PC-3 (cell line): ENCODE measurements around the gene METTL26. TPM values are rescaled to one million over a fixed set of nuclear protein-coding genes. Genes with fewer than 3 reads are reported as not detected.

ENCODE experiments used
- ATAC-seq: fragments of 200-7000 bp; cut with Tn5 transposase; 2 replicates; pipeline ENCODE4 v1.9.1; 2020; ENCODE audit warnings: mild to moderate bottlenecking, moderate library complexity
- BruUV-seq: library from RNA; stranded (reverse); fragments of 400-500 nt; replicated peaks from 2 replicates; lab custom pipeline; 2021; lab: Mats Ljungman, UMichigan
- CTCF ChIA-PET: fragments of 300-600 bp; sonication (Branson Sonifier 250); formaldehyde crosslinking; loops from one replicate; lab custom pipeline; 2022; ENCODE audit warnings: antibody characterized with exemption; lab: Charles Lee
- POLR2A ChIA-PET: fragments of 300-600 bp; sonication (Branson Sonifier 250); formaldehyde crosslinking; loops from one replicate; lab custom pipeline; 2022; ENCODE audit warnings: antibody characterized with exemption; ENCODE audit not compliant: unreplicated experiment; lab: Charles Lee
- DNase-seq: peaks from one replicate; pipeline ENCODE4 v3.0.0-alpha.2; 2015
- H2AFZ ChIP-seq: fragments of 300-600 bp; sonication (generic); 2 replicates; pipeline ENCODE4 v1.6.0; 2016; ENCODE audit warnings: antibody characterized with exemption, low read length
- H3F3A ChIP-seq: fragments of 300-600 bp; sonication (generic); one replicate; pipeline ENCODE4 v1.6.0; 2017; ENCODE audit warnings: antibody characterized with exemption, low read length, control low read depth, mild to moderate bottlenecking; ENCODE audit not compliant: unreplicated experiment
- H3K27ac ChIP-seq: fragments of 300-600 bp; sonication (generic); 2 replicates; pipeline ENCODE4 v1.5.1; 2016; ENCODE audit warnings: mild to moderate bottlenecking, low read length
- H3K27me3 ChIP-seq: fragments of 300-600 bp; sonication (generic); 2 replicates; pipeline ENCODE4 v1.6.1; 2016; ENCODE audit warnings: low read length, mixed read lengths
- H3K36me3 ChIP-seq: fragments of 300-600 bp; sonication (generic); 2 replicates; pipeline ENCODE4 v1.6.1; 2016; ENCODE audit warnings: low read depth, mixed run types, low read length, mixed read lengths
- H3K4me1 ChIP-seq: fragments of 300-600 bp; sonication (generic); 2 replicates; pipeline ENCODE4 v1.5.1; 2016; ENCODE audit warnings: low read length; ENCODE audit not compliant: insufficient read depth
- H3K4me2 ChIP-seq: fragments of 300-600 bp; sonication (generic); 2 replicates; pipeline ENCODE4 v1.6.0; 2016; ENCODE audit warnings: low read length
- H3K4me3 ChIP-seq: fragments of 300-600 bp; sonication (generic); 2 replicates; pipeline ENCODE4 v1.5.1; 2016; ENCODE audit warnings: mild to moderate bottlenecking, low read length, mixed read lengths
- H3K79me2 ChIP-seq: fragments of 300-600 bp; sonication (generic); 2 replicates; pipeline ENCODE4 v1.6.1; 2017; ENCODE audit warnings: low read length, mixed read lengths
- H3K9ac ChIP-seq: fragments of 300-600 bp; sonication (generic); 2 replicates; pipeline ENCODE4 v1.6.0; 2016; ENCODE audit warnings: mild to moderate bottlenecking, low read length
- H3K9me2 ChIP-seq: fragments of 300-600 bp; sonication (generic); replicated peaks from 2 replicates; pipeline ENCODE4 v1.6.1; 2016; ENCODE audit warnings: mixed run types, low read length, mixed read lengths
- H3K9me3 ChIP-seq: fragments of 300-600 bp; sonication (generic); 2 replicates; pipeline ENCODE4 v1.6.1; 2016; ENCODE audit warnings: low read length, mixed read lengths
- H4K20me1 ChIP-seq: fragments of 300-600 bp; sonication (generic); 2 replicates; pipeline ENCODE4 v1.6.1; 2016; ENCODE audit warnings: low read length, mixed read lengths
- EZH2 ChIP-seq: fragments of 300-600 bp; sonication (generic); IDR thresholded peaks from one replicate; pipeline ENCODE4 v1.6.1; 2017; ENCODE audit warnings: antibody characterized with exemption, mild to moderate bottlenecking, low read length; ENCODE audit not compliant: unreplicated experiment
- EZH2phosphoT487 ChIP-seq: fragments of 300-600 bp; sonication (generic); IDR thresholded peaks from 2 replicates; pipeline ENCODE4 v1.6.1; 2018; ENCODE audit warnings: mild to moderate bottlenecking, antibody characterized with exemption, low read length, borderline replicate concordance
- intact Hi-C: fragments of 100-400 bp; cut with micrococcal nuclease; formaldehyde crosslinking; loops from 2 replicates; pipeline ENCODE4 v1.9.0; 2023
- total RNA-seq: library from RNA; depleted of rRNA; stranded (reverse); fragments of >200 nt; gene quantifications from 2 replicates; pipeline ENCODE4 v1.2.3, GENCODE V29; 2014
- TF ChIP-seq, protein P1 (sequence below): fragments of 300-600 bp; sonication (generic); conservative IDR thresholded peaks from 2 replicates; pipeline ENCODE4 v1.5.1; 2017; ENCODE audit warnings: antibody characterized with exemption, low read depth, mild to moderate bottlenecking, low read length

The METTL26 gene
- total RNA-seq, 1 experiment from 2014 or later = 179 TPM

GRCh38 chr16:625977-626765 is 9.9 kb downstream of the METTL26 start:
- H3K36me3 ChIP-seq = no peaks in the 10 kb centered on the region
- ChIA-PET POLR2A (no interaction called here), CTCF (no interaction called here)
- H3K27me3 ChIP-seq = no peaks in the 10 kb centered on the region
- TF ChIP-seq, protein P1, sequence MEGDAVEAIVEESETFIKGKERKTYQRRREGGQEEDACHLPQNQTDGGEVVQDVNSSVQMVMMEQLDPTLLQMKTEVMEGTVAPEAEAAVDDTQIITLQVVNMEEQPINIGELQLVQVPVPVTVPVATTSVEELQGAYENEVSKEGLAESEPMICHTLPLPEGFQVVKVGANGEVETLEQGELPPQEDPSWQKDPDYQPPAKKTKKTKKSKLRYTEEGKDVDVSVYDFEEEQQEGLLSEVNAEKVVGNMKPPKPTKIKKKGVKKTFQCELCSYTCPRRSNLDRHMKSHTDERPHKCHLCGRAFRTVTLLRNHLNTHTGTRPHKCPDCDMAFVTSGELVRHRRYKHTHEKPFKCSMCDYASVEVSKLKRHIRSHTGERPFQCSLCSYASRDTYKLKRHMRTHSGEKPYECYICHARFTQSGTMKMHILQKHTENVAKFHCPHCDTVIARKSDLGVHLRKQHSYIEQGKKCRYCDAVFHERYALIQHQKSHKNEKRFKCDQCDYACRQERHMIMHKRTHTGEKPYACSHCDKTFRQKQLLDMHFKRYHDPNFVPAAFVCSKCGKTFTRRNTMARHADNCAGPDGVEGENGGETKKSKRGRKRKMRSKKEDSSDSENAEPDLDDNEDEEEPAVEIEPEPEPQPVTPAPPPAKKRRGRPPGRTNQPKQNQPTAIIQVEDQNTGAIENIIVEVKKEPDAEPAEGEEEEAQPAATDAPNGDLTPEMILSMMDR = no peak
- TF ChIP-seq EZH2 (no peak), EZH2phosphoT487 (no peak)
- no peak overlapping the region for H3K9ac ChIP-seq
- no peaks in the 10 kb centered on the region for H3K9me2 ChIP-seq
- H3F3A ChIP-seq = no peaks in the 10 kb centered on the region
- H3K4me1 ChIP-seq = peaks cover 31% of the 10 kb centered on the region
- no peaks in the 10 kb centered on the region for H4K20me1 ChIP-seq
- no peak overlapping the region for H2AFZ ChIP-seq
- H3K4me3 ChIP-seq = peak overlapping the region; percentile 27; the same call in 1 of the 2 replicates
- intact Hi-C loops = no loop called here
- DNase-seq (no peak), ATAC-seq (no peak; the same call in 1 of the 2 replicates)
- peak overlapping the region; percentile 44 for H3K27ac ChIP-seq
- H3K79me2 ChIP-seq = 0 out of 2 replicates have a peak, but pooled peaks cover 3% of the 10 kb centered on the region
- peak overlapping the region; percentile 67 for H3K4me2 ChIP-seq
- no peaks in the 10 kb centered on the region for H3K9me3 ChIP-seq
- no TSS peak for BruUV-seq

DNA sequence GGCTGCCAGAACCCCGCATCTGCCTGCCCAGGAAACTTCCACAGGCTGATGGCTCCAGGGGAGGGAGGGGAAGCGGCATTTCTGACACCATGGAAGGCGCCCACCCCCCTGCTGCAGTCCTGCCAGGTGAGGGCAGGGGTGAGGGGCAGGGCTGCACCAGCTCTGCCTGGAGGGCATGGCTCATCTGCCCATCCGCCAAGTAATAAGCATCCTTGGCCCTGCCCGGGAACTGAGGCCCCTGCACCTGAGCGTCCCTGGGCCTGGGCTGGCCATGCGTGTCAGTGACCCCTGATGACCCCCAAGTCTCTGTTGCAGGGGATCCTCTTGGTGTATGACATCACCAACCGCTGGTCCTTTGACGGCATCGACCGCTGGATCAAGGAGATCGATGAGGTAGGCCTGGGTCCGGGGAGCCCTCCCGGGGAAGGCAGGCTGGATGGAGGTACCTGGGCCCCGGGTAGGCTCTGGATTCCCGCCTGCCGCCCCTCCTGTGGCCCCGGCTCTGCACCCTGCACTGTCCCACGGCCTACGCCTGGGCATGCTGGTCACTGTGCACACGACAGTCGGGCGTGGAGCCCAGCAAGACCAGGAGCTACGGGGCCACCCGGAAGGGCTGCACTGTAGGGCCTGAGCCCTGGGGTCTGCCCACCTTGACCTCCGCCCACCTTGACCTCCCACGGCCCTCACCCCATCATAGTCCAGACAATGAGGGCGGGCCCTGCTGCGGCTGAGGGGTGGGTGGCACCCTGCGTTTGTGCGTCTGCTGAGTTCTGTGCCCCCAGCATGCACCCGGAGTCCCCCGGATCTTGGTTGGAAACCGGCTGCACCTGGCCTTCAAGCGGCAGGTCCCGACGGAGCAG is 10.8 kb downstream of the METTL26 start:
- Histone ChIP-seq H3K9me2 (no peaks in the 10 kb centered on the region), H3K27ac (no peak overlapping the region), H3K36me3 (no peaks in the 10 kb centered on the region), H3K9me3 (no peaks in the 10 kb centered on the region), H3K4me2 (no peak overlapping the region), H3K27me3 (no peaks in the 10 kb centered on the region), H2AFZ (no peak overlapping the region), H3K79me2 (0 out of 2 replicates have a peak, but pooled peaks cover 3% of the 10 kb centered on the region), H4K20me1 (no peaks in the 10 kb centered on the region), H3K4me1 (peaks cover 31% of the 10 kb centered on the region), H3F3A (no peaks in the 10 kb centered on the region), H3K4me3 (no peak overlapping the region), H3K9ac (no peak overlapping the region)
- CTCF ChIA-PET = no interaction called here
- intact Hi-C loops = no loop called here
- BruUV-seq = no TSS peak
- ATAC-seq (no peak), DNase-seq (no peak)
- TF ChIP-seq EZH2phosphoT487 (no peak), EZH2 (no peak)
- TF ChIP-seq, protein P1 = no peak
- POLR2A ChIA-PET = no interaction called here
